ENCODE data around the gene TTYH2. TPM values are rescaled to one million over a fixed set of nuclear protein-coding genes. Genes with fewer than 3 reads are reported as not detected.
"Not testable (repeated sequence)": the region's sequence is repeated elsewhere in the genome, so short reads cannot be mapped to it uniquely, and the experiment has no call there.

The TTYH2 gene
- total RNA-seq, 3 donors from 2014 or later: 4.2 to 5.9 (median 5.6) TPM

GRCh38 chr17:74186498-74186897 is 26.9 kb upstream of the TTYH2 start:
- H3K9me3 ChIP-seq: no peaks in the 10 kb centered on the region

GRCh38 chr17:74187761-74188160 is 25.6 kb upstream of the TTYH2 start:
- Histone ChIP-seq H3K36me3 (no peaks in the 10 kb centered on the region), H3K27me3 (peaks cover 0 to 14% of the 10 kb centered on the region in 2 donors), H3K4me1 (no peaks in the 10 kb centered on the region), H3K4me3 (no peak overlapping the region), H3K27ac (no peak overlapping the region), H3K9me3 (no peaks in the 10 kb centered on the region)
- intact Hi-C loops (cut with DNase I; ENCODE audit: low total_unique reads): no loop called here
- no peak for DNase-seq (ENCODE audit: low spot score in 2 of 2)
- TF ChIP-seq POLR2AphosphoS5 (IDR thresholded peaks at IDR 0.05): no peak
- TF ChIP-seq CTCF (IDR thresholded peaks at IDR 0.05): no peak
- no peak for TF ChIP-seq POLR2A (IDR thresholded peaks at IDR 0.05)

More at GRCh38 chr17:74186498-74186897, 26.9 kb upstream of the TTYH2 start:
- H3K4me3 ChIP-seq: no peak overlapping the region
- no peaks in the 10 kb centered on the region for H3K4me1 ChIP-seq
- no peaks in the 10 kb centered on the region for H3K36me3 ChIP-seq
- no peak for DNase-seq (ENCODE audit: low spot score in 2 of 2)
- intact Hi-C loops (cut with DNase I; ENCODE audit: low total_unique reads): no loop called here
- H3K27me3 ChIP-seq: peaks cover 0 to 14% of the 10 kb centered on the region in 2 donors
- no peak for TF ChIP-seq POLR2A (IDR thresholded peaks at IDR 0.05)
- no peak for TF ChIP-seq CTCF (IDR thresholded peaks at IDR 0.05)
- TF ChIP-seq POLR2AphosphoS5 (IDR thresholded peaks at IDR 0.05): no peak
- no peak overlapping the region for H3K27ac ChIP-seq

- H3K27ac ChIP-seq; H3K4me1 ChIP-seq; H3K4me3 ChIP-seq; H3K9me3 ChIP-seq; intact Hi-C loops (cut with DNase I; ENCODE audit: low total_unique reads); DNase-seq (ENCODE audit: low spot score in 2 of 2); H3K36me3 ChIP-seq: not testable (repeated sequence)
- H3K27me3 ChIP-seq: peaks cover 0 to 18% of the 10 kb centered on the region in 2 donors
Measured at GRCh38 chr17:74188687-74189086, 24.7 kb upstream of the TTYH2 start.

GRCh38 chr17:74190154-74190553 is 23.2 kb upstream of the TTYH2 start:
- Histone ChIP-seq H3K9me3 (no peaks in the 10 kb centered on the region), H3K4me3 (no peak overlapping the region), H3K4me1 (no peaks in the 10 kb centered on the region), H3K27me3 (peaks cover 0 to 29% of the 10 kb centered on the region in 2 donors), H3K36me3 (no peaks in the 10 kb centered on the region), H3K27ac (no peak overlapping the region)
- TF ChIP-seq CTCF (IDR thresholded peaks at IDR 0.05) (no peak), POLR2AphosphoS5 (IDR thresholded peaks at IDR 0.05) (no peak), POLR2A (IDR thresholded peaks at IDR 0.05) (no peak)
- intact Hi-C loops (cut with DNase I; ENCODE audit: low total_unique reads): no loop called here
- no peak for DNase-seq (ENCODE audit: low spot score in 2 of 2)

- H3K4me3 ChIP-seq: no peak overlapping the region
- intact Hi-C loops (cut with DNase I; ENCODE audit: low total_unique reads): no loop called here
- no peaks in the 10 kb centered on the region for H3K36me3 ChIP-seq
- H3K9me3 ChIP-seq: no peaks in the 10 kb centered on the region
- DNase-seq (ENCODE audit: low spot score in 2 of 2): no peak
- TF ChIP-seq CTCF (IDR thresholded peaks at IDR 0.05) (no peak), POLR2A (IDR thresholded peaks at IDR 0.05) (no peak), POLR2AphosphoS5 (IDR thresholded peaks at IDR 0.05) (no peak)
- no peak overlapping the region for H3K27ac ChIP-seq
- no peaks in the 10 kb centered on the region for H3K4me1 ChIP-seq
- peaks cover 0 to 37% of the 10 kb centered on the region in 2 donors for H3K27me3 ChIP-seq
Measured at GRCh38 chr17:74190807-74191406, 22.5 kb upstream of the TTYH2 start.

All from breast epithelium (tissue), 4 donors.